ENCODE measurements around the gene CCDC192. TPM values are rescaled to one million over a fixed set of nuclear protein-coding genes. Genes with fewer than 3 reads are reported as not detected.

The CCDC192 gene
- polyA plus RNA-seq, 2 of the 4 experiments (the other 2 are of a cell fraction), result not detected

DNA sequence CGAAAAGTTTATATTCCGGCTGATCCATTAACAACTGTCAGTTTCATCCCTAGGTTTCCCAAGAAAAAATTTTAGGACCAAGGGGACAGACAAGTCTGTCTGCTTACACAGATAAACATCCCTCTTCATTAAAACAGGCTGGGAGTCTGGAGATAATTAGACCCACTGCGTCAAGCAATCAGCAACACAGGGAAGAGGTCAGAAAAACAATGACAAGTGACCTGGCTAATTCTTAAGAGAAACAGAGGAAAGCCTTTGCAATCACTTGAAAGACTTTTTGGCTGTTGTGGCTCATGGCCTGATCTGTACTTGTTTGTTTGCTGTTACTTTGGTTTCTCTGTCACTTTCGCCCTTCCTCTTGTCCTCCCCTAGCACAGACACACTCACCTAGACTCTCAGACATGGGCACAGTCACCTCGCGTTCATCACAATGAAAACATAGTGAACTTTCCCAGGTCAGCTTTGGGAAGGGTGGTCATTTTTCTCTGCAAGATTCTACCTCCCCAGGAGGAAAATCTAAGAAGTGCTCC, 2.9 kb upstream of the CCDC192 start (continued):
- TF ChIP-seq POLR2AphosphoS2 (conservative IDR thresholded peaks at IDR 0.05; ENCODE audit: low read length), result no peak
- no peak for TF ChIP-seq RNF2 (IDR thresholded peaks at IDR 0.05; ENCODE audit: borderline replicate concordance, low read depth)
- TF ChIP-seq HOXB13 (CRISPR knock-in tag; IDR thresholded peaks at IDR 0.05; ENCODE audit: low read depth), result no peak
- no peak for TF ChIP-seq CHD4 (IDR thresholded peaks at IDR 0.05; ENCODE audit: borderline replicate concordance)
- no peak for TF ChIP-seq BHLHE40 (IDR thresholded peaks at IDR 0.05; ENCODE audit: low read depth, low read length)

DNA sequence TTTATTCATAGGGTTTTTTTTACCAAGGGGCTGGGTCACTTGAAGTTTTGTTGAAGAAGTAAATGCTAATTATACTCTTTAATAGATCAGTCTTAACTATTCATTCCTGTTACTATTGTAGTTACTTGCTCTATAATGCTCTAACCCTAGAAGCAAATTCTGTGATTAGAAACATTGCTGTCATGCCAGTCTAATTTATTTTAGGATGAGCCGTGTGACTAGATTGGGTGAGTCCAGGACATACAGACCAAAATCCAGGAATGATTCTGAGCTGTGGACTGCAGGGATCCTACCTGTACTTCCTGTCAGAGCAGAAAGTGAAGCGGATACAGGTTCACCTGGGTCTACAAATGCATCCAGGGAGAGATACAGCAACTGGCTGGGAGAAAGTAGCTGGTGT, 757 bp upstream of the CCDC192 start:
- CTCF ChIA-PET, result interaction anchor here (0.6 to 1.6 kb wide), 3 partner anchors 71 to 385 kb away, joined by 3 to 4 read pairs (median 3); no protein-coding TSS in a partner anchor
- H3K4me1 ChIP-seq, result peaks cover 44% of the 10 kb centered on the region
- FAIRE-seq (no peak), ATAC-seq (no peak), DNase-seq (ENCODE audit: low read depth in 1 of 2, low spot score in 1 of 2) (no peak)
- WGBS (ENCODE audit: missing lambda C conversion rate), result 94% methylated on average over 2 of the region's 2 CpGs
- TF ChIP-seq EHMT2 (IDR thresholded peaks at IDR 0.05; ENCODE audit: low read depth) (no peak), FOSL2 (IDR thresholded peaks at IDR 0.05) (no peak), FOSL2 (CRISPR knock-in tag; IDR thresholded peaks at IDR 0.05) (no peak), TP53 (CRISPR knock-in tag; IDR thresholded peaks at IDR 0.05) (no peak), CTCF (IDR thresholded peaks at IDR 0.05) (no peak), SREBF2 (IDR thresholded peaks at IDR 0.05) (no peak), NR3C1 (IDR thresholded peaks at IDR 0.05) (no peak), POLR2AphosphoS2 (conservative IDR thresholded peaks at IDR 0.05; ENCODE audit: low read length) (no peak), RNF2 (IDR thresholded peaks at IDR 0.05; ENCODE audit: borderline replicate concordance, low read depth) (no peak), HOXB13 (CRISPR knock-in tag; IDR thresholded peaks at IDR 0.05; ENCODE audit: low read depth) (no peak), ZSCAN20 (CRISPR knock-in tag; IDR thresholded peaks at IDR 0.05) (no peak), HDAC2 (IDR thresholded peaks at IDR 0.05) (no peak), E2F6 (IDR thresholded peaks at IDR 0.05; ENCODE audit: borderline replicate concordance, low read depth) (no peak), EHF (CRISPR knock-in tag; IDR thresholded peaks at IDR 0.05) (no peak)
- TF ChIP-seq, protein P1, sequence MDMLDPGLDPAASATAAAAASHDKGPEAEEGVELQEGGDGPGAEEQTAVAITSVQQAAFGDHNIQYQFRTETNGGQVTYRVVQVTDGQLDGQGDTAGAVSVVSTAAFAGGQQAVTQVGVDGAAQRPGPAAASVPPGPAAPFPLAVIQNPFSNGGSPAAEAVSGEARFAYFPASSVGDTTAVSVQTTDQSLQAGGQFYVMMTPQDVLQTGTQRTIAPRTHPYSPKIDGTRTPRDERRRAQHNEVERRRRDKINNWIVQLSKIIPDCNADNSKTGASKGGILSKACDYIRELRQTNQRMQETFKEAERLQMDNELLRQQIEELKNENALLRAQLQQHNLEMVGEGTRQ (IDR thresholded peaks at IDR 0.05), result no peak
- TF ChIP-seq, protein P2, sequence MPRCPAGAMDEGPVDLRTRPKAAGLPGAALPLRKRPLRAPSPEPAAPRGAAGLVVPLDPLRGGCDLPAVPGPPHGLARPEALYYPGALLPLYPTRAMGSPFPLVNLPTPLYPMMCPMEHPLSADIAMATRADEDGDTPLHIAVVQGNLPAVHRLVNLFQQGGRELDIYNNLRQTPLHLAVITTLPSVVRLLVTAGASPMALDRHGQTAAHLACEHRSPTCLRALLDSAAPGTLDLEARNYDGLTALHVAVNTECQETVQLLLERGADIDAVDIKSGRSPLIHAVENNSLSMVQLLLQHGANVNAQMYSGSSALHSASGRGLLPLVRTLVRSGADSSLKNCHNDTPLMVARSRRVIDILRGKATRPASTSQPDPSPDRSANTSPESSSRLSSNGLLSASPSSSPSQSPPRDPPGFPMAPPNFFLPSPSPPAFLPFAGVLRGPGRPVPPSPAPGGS (IDR thresholded peaks at IDR 0.05), result no peak
- TF ChIP-seq, protein P3, sequence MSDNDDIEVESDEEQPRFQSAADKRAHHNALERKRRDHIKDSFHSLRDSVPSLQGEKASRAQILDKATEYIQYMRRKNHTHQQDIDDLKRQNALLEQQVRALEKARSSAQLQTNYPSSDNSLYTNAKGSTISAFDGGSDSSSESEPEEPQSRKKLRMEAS (IDR thresholded peaks at IDR 0.05), result no peak
- no peak overlapping the region for H3K4me3 ChIP-seq
- no peak overlapping the region for H3K27ac ChIP-seq
- H3K4me2 ChIP-seq, result no peak overlapping the region
- H3K9me3 ChIP-seq, result no peaks in the 10 kb centered on the region
- POLR2A ChIA-PET, result no interaction called here

GRCh38 chr5:127705120-127705892, 2.1 kb downstream of the CCDC192 start:
- peak overlapping the region; percentile 63 for H3K4me2 ChIP-seq
- ATAC-seq, result peak; percentile 57 to 67; a peak in 3 of 6 replicates
- TF ChIP-seq ZNF302 (CRISPR knock-in tag; IDR thresholded peaks at IDR 0.05) (no peak), SREBF2 (IDR thresholded peaks at IDR 0.05) (no peak), FOSL2 (IDR thresholded peaks at IDR 0.05) (0 out of 2 replicates have a peak, but pooled peaks have one; percentile 30), FOSL2 (CRISPR knock-in tag; IDR thresholded peaks at IDR 0.05) (peak; percentile 74), CBX2 (IDR thresholded peaks at IDR 0.05; ENCODE audit: borderline replicate concordance, low read depth) (no peak)
- DNase-seq (ENCODE audit: low read depth in 1 of 2, low spot score in 1 of 2), result peak; percentile 15 to 64
- CTCF ChIA-PET, result no interaction called here
- H3K4me1 ChIP-seq, result peaks cover 22% of the 10 kb centered on the region
- H3K4me3 ChIP-seq, result no peak overlapping the region
- FAIRE-seq, result no peak
- no peaks in the 10 kb centered on the region for H3K9me3 ChIP-seq
- WGBS (ENCODE audit: missing lambda C conversion rate), result 60% methylated on average over 4 of the region's 4 CpGs
- POLR2A ChIA-PET, result no interaction called here
- peak overlapping the region in 1 of 2 experiments; percentile 29; a peak in 3 of 6 replicates for H3K27ac ChIP-seq
